NCI-H510A treated with DMSO at 0.1 percent for 48 hours (cell line): ENCODE results near the gene SRRD.
A peak's percentile ranks its signal among the peaks of the same experiment; 100 is the strongest.
"Not testable (repeated sequence)": the region's sequence is repeated elsewhere in the genome, so short reads cannot be mapped to it uniquely, and the experiment has no call there.

Source experiments
- DNase-seq: peaks from one replicate; lab custom pipeline; 2025; lab: John Stamatoyannopoulos, UW

The SRRD gene, protein sequence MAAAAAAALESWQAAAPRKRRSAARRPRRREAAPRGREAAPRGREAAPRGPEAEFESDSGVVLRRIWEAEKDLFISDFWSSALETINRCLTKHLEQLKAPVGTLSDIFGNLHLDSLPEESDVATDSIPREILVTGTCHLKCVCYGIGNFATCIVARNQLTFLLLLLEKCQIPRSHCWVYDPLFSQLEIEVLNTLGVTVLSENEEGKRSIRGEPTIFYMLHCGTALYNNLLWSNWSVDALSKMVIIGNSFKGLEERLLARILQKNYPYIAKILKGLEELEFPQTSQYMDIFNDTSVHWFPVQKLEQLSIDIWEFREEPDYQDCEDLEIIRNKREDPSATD

DNA sequence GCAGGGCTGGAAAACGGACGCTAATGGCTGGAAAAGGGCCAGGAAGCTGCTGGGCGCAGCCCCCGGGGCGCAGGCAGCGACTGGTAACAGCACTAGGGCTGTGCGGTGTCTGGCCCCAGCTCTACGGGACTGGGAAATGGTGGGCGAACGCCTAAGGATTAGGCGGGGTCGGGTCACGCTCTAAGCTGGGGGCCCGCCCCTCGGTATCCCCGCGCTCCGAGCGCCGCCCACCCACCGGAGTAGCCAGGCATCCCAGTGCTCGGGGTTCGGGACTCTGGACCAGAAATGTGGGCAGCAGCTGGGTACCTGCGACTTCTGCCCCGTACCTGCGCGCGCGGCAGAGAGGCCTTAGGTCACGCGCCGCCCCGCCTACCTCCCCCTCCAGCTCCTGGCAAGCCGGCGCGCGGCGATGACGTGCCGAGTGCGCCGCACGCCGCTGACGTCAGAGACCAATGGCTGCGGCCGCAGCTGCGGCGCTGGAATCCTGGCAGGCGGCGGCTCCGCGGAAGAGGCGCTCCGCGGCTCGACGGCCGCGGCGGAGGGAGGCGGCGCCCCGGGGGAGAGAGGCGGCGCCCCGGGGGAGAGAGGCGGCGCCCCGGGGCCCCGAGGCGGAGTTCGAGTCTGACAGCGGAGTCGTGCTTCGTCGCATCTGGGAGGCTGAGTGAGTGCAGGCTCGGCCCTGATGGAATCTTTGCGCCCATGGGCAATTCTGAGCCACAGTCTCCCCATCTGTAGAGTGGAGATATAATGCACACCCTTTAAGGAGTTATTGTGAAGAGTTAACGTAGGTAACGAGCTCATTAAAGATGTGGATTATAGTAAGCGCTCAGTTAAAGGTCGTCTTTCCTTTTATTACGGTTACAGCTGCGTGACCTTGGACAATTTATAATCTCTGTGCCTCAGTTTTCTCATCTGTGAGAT is at the start of gene SRRD, which contains the start of gene HPS4:
TSS of gene SRRD (plus strand) at position 439 of the 921 bp plus-strand sequence. CDS start at position 453, 14 bp downstream.
TSS of gene HPS4 (minus strand) at position 345 of the 921 bp plus-strand sequence. CDS start 2,021 bp downstream, outside the sequence.
- DNase-seq, result peak; percentile 81

- no peak for DNase-seq
Observed at GRCh38 chr22:26435327-26436093, 48.2 kb upstream of the SRRD start.

DNA sequence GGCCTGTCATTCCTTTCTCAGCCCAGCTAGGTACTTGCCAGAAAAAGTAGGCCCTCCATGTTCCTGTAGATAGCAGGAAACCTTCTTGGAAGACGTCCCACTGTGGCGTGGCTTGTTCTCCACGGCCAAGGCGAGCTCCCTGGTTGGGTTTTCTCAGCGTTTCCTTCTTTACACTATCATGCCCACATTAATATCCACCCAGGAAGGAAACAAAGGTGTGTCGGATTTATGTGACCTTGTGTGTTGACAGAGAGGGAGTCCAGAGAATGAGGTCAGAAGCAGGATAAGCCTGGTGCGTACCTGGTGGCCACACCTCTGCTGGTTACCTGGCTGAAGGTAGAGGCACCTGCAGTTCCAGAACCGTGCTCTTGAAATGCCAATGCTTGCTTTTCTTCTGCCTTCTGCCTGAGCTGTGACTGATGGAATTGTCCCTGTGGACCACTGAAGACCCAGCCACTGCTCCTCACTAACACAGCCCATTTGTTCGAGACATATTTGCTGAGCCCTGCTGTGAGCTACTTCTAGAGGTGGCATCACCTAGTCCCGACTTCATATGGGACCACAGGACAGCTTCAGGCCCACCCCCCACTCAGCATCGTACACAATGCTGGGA is 46.7 kb upstream of the SRRD start:
- no peak for DNase-seq

DNA sequence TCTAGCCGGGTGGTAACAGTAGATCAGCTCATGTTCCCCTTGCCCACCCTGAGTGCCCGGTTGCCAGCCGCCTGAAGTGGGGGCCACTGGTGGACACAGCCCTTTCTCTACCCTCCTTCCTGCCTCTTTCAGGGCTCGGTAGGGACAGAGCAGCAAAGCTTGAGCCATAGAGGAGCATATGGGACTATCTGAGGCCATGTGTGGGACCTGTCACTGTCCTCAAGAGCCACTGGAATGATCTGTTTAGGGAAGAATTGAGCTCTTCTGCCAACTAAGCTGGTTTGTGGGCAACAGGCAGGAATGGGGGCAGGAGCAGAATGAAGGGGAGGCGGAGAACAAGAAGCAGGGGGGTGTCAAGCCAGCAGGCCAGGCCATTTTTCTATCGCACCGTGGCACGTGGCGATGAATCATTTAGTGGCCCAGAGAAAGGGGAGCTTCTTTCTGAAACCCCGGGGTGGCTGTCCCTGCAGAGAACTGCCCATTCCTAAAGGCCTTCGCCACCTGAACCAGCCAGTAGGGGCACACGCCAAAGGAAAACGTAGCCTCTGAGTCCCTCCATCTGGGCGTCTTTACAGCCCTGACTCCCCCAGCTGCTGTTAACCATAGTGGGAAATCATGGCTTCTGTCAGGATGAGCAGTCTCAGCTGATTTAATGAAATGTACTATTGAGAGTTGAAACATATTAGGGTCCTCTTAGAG is 45.8 kb upstream of the SRRD start:
- no peak for DNase-seq

DNA sequence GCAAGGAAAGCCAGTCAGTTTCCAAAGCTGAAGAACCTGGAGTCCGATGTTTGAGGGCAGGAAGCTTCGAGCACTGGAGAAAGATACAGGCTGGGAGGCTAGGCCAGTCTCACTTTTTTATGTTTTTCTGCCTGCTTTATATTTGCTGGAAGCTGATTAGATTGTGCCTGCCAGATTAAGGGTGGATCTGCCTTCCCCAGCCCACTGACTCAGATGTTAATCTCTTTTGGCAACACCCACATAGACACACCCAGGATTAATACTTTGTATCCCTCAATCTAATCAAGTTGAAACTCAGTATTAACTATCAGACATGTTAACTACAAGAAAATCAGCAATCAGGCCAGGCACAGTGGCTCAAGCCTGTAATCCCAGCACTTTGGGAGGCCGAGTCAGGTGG is 44.9 kb upstream of the SRRD start:
- not testable (repeated sequence) for DNase-seq

DNA sequence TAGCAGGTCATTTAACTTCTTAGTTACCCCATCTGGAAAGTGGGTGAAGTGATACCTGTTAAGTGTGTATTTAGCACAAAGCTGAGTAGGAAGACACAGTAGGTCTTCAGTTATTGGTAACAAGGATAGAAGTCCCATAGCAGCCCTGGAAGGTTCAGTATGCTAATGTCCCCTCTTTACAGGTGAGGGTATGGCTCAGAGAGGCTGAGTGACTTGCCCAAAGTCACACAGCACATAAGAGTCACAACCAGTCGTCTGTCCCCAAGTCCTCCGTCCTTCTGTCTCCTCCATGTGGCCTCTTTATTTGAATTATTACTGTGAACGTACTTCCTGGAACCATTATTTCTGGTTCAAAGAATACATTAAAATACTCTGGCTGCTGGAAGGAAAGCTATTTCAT is 44.1 kb upstream of the SRRD start:
- no peak for DNase-seq

DNA sequence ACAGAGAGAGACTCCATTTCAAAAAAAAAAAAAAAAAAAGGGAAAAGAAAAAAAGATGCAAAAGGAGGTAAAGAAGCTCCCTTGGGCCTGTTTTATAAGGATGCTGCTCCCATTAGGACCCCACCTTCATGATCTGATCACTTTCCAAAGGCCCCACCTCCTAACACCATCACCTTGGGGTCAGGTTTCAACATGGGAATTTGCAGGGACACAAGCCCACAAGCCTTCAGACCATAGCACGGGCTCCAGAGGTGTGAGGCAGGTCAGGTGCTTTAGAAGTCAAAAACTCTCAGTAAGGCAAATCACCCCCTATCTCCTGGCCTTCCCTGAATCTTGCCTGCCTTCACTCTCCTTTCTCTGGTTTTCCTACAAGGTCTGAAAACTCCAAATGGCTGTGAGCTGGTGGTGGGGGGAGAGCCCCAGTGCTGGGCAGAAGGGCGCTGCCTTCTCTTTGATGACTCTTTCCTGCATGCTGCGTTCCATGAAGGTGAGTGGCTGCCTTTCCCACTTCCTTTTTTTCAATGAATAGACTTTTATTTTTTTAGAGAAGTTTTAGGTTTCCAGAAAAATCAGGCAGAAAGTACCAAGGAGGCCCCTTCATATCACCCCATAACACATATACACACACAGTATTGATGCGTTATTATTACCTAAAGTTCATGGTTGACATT is 41.5 kb upstream of the SRRD start:
- DNase-seq, result no peak

DNA sequence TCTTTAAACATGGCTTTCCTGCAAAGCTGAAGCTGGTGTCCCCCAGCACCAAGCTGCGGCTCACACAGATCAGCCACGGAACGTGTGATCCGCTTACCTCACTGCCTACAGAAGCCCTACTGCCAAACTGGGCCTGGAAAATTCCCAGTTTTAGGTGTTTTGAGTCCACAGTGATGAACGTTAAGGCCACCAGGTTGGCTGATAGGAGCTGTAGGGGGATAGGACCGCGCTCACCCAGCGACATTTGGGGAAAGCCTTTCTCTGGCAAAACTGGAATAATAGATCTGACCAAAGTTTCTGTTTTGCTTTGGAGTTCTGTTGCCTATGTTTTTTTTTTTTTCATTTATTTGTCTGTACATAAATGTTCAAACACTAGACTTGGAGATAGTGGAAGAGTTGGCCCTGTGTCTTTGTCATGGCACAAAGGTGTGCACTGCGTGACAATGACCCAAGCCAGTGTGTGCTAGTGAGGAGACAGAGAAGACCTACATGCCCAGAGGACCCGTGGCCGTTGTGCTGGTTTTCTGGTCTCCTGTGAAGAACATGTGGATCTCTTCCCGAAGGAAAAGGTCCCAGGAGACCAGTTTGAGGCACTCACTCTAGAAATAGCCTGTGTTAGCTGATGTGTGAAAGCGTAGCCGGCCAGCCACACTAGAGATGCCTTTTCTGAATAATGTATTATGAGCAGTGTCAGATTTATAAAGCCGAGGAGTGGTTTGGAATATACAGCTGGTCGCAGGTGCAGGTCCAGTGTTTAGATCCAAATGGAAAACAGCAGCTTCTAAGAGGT is 39.6 kb upstream of the SRRD start:
- DNase-seq, result no peak

DNA sequence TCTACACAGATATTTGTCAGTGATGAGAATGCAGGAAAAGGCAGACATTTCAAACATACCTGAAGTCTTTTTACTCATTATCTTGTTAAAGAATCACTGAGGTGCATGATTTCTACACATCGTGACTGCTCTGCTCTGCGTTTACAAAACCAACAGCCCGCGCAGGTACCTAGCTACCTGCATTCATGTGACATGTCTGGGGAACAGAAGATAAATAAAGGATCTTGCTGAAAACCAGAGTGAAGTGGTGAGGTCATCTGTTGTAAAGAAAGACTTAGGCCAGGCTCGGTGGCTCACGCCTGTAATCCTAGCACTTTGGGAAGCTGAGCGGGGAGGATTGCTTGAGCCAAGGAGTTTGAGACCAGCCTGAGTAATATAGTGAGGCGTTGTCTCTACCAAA is 38.9 kb upstream of the SRRD start:
- DNase-seq, result peak; percentile 15

DNA sequence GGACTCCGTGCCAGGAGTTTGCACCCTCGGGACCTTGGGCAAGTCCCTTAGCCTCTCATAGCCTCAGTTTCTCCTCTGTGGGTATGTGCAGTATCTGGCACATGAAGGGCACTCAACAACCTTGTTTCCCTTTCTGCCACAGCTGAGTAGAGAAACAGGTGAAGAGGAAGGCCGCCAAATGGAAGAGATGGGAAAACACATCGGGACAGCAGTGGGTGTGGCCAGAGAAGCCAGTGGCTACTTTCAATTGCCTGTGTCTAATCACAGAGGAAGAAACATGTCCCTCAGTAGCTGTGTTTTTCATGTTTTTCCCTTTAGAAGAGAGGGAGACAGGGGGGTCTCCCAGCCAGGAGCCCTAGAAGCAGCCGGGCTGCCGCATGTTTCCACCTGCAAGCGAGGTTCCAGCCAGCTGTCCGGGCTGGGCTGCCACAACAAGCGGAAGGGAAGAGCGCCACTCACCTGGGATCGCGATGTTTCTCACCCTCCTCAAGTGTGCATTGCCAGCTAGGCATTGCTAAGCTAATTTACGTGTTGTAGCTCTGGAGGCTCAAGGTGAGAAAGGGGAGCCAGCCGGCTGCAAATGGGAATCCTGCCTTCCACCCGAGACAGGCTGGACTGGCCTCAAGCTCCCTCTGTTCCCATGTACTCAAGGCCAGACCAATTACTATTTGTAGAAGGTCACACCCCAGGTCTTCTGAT is 38.0 kb upstream of the SRRD start:
- DNase-seq, result peak; percentile 25

GRCh38 chr22:26446808-26447515 is 36.7 kb upstream of the SRRD start:
- DNase-seq, result no peak

GRCh38 chr22:26447584-26448329 is 35.9 kb upstream of the SRRD start:
- DNase-seq, result no peak

DNA sequence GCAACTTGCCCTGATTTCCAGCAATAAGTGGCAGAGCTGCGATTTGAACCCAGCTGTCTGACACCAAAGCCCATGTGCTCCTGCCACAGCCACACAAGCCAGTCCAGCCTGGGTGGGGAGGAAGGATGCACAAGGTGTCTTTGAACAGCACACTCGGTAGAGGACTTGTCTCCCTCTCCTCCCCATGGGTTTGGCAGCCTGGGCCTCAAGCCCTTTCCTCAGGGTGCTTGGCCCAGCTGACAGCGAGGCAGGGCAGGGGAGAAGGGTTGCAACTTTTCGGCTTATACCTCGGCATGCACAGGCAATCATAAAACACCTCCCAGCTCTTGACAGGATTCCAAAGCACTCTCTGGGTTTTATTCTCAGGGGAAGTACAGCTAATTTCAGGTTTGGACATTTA is 35.3 kb upstream of the SRRD start:
- DNase-seq, result no peak

- no peak for DNase-seq
Observed at GRCh38 chr22:26448941-26449340, 34.7 kb upstream of the SRRD start.

DNA sequence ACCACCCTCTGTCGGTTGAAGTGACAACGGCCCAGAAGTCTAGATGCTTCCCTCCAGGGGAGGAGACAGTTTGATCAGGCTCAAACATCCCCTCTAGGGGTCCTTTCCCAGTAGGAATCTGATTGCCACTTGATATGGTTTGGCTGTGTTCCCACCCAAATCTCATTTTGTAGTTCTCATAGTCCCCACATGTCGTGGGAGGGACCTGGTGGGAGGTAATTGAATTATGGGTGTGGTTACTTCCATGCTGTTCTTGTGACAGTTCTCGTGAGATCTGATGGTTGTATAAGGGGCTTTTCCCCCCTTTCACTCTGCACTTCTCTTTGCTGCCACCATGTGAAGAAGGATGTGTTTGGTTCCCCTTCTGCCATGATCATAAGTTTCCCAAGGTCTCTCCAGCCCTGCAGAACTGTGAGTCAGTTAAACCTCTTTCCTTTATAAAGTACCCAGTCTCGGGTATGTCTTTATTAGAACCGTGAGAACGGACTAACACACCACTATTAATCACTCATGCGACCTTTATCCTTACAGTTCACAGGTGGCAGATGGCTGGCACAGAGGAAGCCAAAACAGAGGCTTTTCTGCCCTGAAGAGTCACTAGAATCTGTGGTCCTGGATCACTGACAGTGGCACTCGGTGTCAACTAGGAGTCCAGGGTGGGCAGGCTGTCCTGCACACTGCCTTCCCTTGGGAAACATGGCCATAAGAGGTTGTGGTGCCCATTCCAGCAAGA is 33.1 kb upstream of the SRRD start:
- no peak for DNase-seq

DNA sequence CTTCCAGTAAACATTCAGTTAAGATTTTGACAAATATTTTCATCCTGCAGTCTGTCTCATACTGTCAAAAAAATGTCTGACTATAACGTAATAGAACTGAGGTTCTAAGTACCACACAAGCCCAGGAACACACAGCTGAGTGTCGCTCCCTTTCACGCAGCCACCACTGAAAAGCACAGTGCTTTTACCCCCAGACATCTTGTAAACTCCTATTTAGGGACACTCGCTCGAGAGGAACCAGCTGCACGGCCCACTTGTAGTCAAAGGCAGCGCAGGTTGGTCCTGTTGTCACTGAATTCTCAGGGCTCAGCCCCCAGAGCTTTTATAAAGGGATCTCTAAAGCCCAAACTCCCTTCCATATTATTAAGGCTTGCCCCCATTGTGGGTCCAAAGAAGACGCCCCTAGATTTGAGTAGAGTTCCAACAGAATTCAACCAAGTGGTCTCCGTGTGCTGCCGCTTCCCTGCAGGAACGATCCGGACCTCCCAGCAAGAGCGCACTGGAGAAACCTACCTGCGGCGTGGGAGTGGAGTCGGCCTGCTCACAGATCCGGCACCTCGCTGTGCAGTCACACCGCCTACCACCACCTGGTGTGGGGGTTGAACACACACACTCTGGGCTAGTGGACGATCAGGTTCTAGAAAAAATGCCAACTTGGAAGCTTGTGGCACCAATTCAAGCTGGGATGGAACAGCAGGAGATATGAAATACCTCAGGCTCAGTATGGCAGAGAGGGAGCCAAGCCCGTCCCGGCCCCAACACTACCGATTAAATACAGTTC is 31.3 kb upstream of the SRRD start:
- no peak for DNase-seq
